HepG2 (cell line): ENCODE results near the gene SNRPD2. TPM values are rescaled to one million over a fixed set of nuclear protein-coding genes. Genes with fewer than 3 reads are reported as not detected.

Source experiments
- ATAC-seq: fragments of 200-7000 bp; cut with Tn5 transposase; 3 replicates; pipeline ENCODE4 v1.9.1; 2020; ENCODE audit warnings: mild to moderate bottlenecking, moderate library complexity
- BruUV-seq: library from RNA; stranded (reverse); fragments of 400-500 nt; replicated peaks from 2 replicates; lab custom pipeline; 2021; lab: Mats Ljungman, UMichigan
- CTCF ChIA-PET: fragments of 300-600 bp; formaldehyde crosslinking; extraction: SDS; loops from one replicate; lab custom pipeline; 2021; ENCODE audit warnings: low total read pairs, inconsistent platforms, low intra/inter-chr PET ratio; lab: Yijun Ruan, JAX
- POLR2A ChIA-PET: fragments of 350-600 bp; sonication (Branson Sonifier 250); formaldehyde crosslinking; loops from one replicate; lab custom pipeline; 2020; ENCODE audit warnings: antibody characterized with exemption, inconsistent platforms; lab: Yijun Ruan, JAX
- DNase-seq: peaks from one replicate; pipeline ENCODE4 v3.0.0-alpha.2; 2015; ENCODE audit warnings: low spot score
- FAIRE-seq: peaks from 3 replicates; lab custom pipeline; 2011; peaks lifted over from hg19 to GRCh38; lab: Jason Lieb, UNC
- H2AFZ ChIP-seq: one replicate; pipeline ENCODE4 v1.6.1; 2011; ENCODE audit warnings: low read length, inconsistent platforms
- H3K27ac ChIP-seq: fragments of 300-600 bp; 3 replicates; pipeline ENCODE4 v1.8.0; 2011; ENCODE audit warnings: mixed run types, mild to moderate bottlenecking, mixed read lengths, low read length, inconsistent platforms; ENCODE audit not compliant: insufficient read depth; ENCODE audit errors: extremely low read length
- H3K27me3 ChIP-seq, 2 experiments: fragments of 200-600 bp in 1 of 2; 2 replicates in 1 of 2; 3 replicates in 1 of 2; pipeline versions ENCODE4 v1.6.0 to v1.8.0; 2011; ENCODE audit warnings: low read length in 2 of 2, mild to moderate bottlenecking in 2 of 2, moderate library complexity in 2 of 2, inconsistent platforms in 1 of 2; ENCODE audit not compliant: insufficient read depth in 2 of 2, control insufficient read depth in 1 of 2
- H3K36me3 ChIP-seq, 2 experiments: fragments of 200-600 bp in 1 of 2; replicated peaks in 1 of 2; 2 replicates in 1 of 2; 3 replicates in 1 of 2; pipeline versions ENCODE4 v1.5.1 to v1.8.0; 2011; ENCODE audit warnings: low read length in 2 of 2, inconsistent platforms in 1 of 2; ENCODE audit not compliant: insufficient read depth in 2 of 2, control insufficient read depth in 1 of 2
- H3K4me1 ChIP-seq: 2 replicates; pipeline ENCODE4 v1.5.1; 2012; ENCODE audit warnings: low read length, inconsistent platforms; ENCODE audit not compliant: insufficient read depth
- H3K4me2 ChIP-seq: 2 replicates; pipeline ENCODE4 v1.6.0; 2011; ENCODE audit warnings: low read depth, low read length, inconsistent platforms
- H3K4me3 ChIP-seq, 3 experiments: fragments of 200-600 bp in 1 of 3; sonication (generic), shearing (Covaris generic) in 1 of 3; replicated peaks in 1 of 3; 2 replicates each; pipeline ENCODE4 v1.5.1; 2011 to 2016; ENCODE audit warnings: low read length in 3 of 3, inconsistent platforms in 2 of 3, low read depth in 2 of 3, mild to moderate bottlenecking in 2 of 3, control low read depth in 1 of 3, mixed read lengths in 1 of 3; ENCODE audit not compliant: insufficient read depth in 1 of 3
- H3K79me2 ChIP-seq: one replicate; pipeline ENCODE4 v1.6.1; 2011; ENCODE audit warnings: low read length, inconsistent platforms; ENCODE audit not compliant: insufficient read depth
- H3K9ac ChIP-seq: 2 replicates; pipeline ENCODE4 v1.6.0; 2011; ENCODE audit warnings: mild to moderate bottlenecking, low read depth, low read length, inconsistent platforms; ENCODE audit not compliant: insufficient read depth
- H3K9me3 ChIP-seq: 2 replicates; pipeline ENCODE4 v1.5.1; 2012; ENCODE audit warnings: mild to moderate bottlenecking, low read length
- H4K20me1 ChIP-seq: 2 replicates; pipeline ENCODE4 v1.6.0; 2011; ENCODE audit warnings: inconsistent platforms, mild to moderate bottlenecking, low read length, moderate library complexity; ENCODE audit not compliant: insufficient read depth
- ARNTL ChIP-seq: sonication (generic); formaldehyde crosslinking; IDR thresholded peaks from 2 replicates; pipeline ENCODE4 v1.4.0; 2020; ENCODE audit warnings: mild to moderate bottlenecking, missing genetic modification reagents
- FOXA1 ChIP-seq, 2 experiments: fragments of 450-650 bp in 1 of 2; sonication (generic) in 1 of 2; formaldehyde crosslinking in 1 of 2; IDR thresholded peaks; 2 replicates each; pipeline versions ENCODE4 v1.4.0 to v1.6.1; 2016 to 2020; ENCODE audit warnings: missing genetic modification reagents in 1 of 2
- GZF1 ChIP-seq: sonication (generic); formaldehyde crosslinking; IDR thresholded peaks from 2 replicates; pipeline ENCODE4 v1.5.1; 2020; ENCODE audit warnings: mild to moderate bottlenecking, missing genetic modification reagents
- HHEX ChIP-seq: IDR thresholded peaks from 2 replicates; pipeline ENCODE4 v1.6.1; 2016; ENCODE audit warnings: control low read depth
- NCOA1 ChIP-seq: sonication (generic); formaldehyde crosslinking; IDR thresholded peaks from 2 replicates; pipeline ENCODE4 v1.9.0; 2021; ENCODE audit warnings: missing genetic modification reagents
- POLR2A ChIP-seq, 2 experiments: IDR thresholded peaks; 2 replicates each; pipeline ENCODE4 v1.6.1; 2011; ENCODE audit warnings: low read depth in 2 of 2, low read length in 2 of 2, mild to moderate bottlenecking in 1 of 2, moderate library complexity in 1 of 2; ENCODE audit not compliant: insufficient read depth in 1 of 2
- STAG1 ChIP-seq: sonication (generic); formaldehyde crosslinking; IDR thresholded peaks from 2 replicates; pipeline ENCODE4 v1.4.0; 2020; ENCODE audit warnings: missing genetic modification reagents
- YEATS2 ChIP-seq: sonication (generic); formaldehyde crosslinking; IDR thresholded peaks from 2 replicates; pipeline ENCODE4 v1.4.0; 2020; ENCODE audit warnings: missing genetic modification reagents, borderline replicate concordance
- ZNF563 ChIP-seq: sonication (generic); formaldehyde crosslinking; IDR thresholded peaks from 2 replicates; pipeline ENCODE4 v1.8.0; 2022; ENCODE audit warnings: mild to moderate bottlenecking, moderate library complexity, missing genetic modification reagents
- ZNF878 ChIP-seq: sonication (generic); formaldehyde crosslinking; IDR thresholded peaks from 2 replicates; pipeline ENCODE4 v1.8.1; 2023; ENCODE audit warnings: mild to moderate bottlenecking, missing genetic modification reagents, moderate library complexity
- WGBS: methylation state at CpG from one replicate; pipeline ENCODE4 v1.1.6; 2017; ENCODE audit warnings: low lambda C conversion rate; 5-methylcytosine and 5-hydroxymethylcytosine counted together
- in situ Hi-C: cut with HindIII; loops from 2 replicates; pipeline ENCODE4 v1.10.0; 2017; ENCODE audit warnings: low pct_unique_long_range_greater_than_20kb; ENCODE audit not compliant: extremely low pct_ligation_motif_present
- intact Hi-C: fragments of 100-400 bp; cut with micrococcal nuclease; formaldehyde crosslinking; loops from one replicate; pipeline ENCODE4 v1.10.0; 2022; ENCODE audit not compliant: unreplicated experiment
- polyA plus RNA-seq, 8 experiments: library from polyadenylated mRNA; depleted of rRNA in 3 of 8; stranded (reverse) in 7 of 8; unstranded in 1 of 8; fragments of >200 nt; fragmentation: Illumina TruSeq in 4 of 8; extraction: Trizol in 4 of 8; gene quantifications; 2 replicates each; pipeline versions ENCODE4 v1.2.1 to v1.2.3, GENCODE V29; 2011 to 2016; ENCODE audit warnings: low read depth in 4 of 8, missing spikeins in 1 of 8, mixed read lengths in 1 of 8; ENCODE audit not compliant: insufficient read depth in 1 of 8
- total RNA-seq, 5 experiments: library from RNA; depleted of rRNA; stranded (reverse); fragments of >200 nt; fragmentation: Illumina TruSeq; extraction: Trizol; gene quantifications; 2 replicates each; pipeline ENCODE4 v1.2.3, GENCODE V29; 2016; ENCODE audit warnings: low read depth in 1 of 5
- TF ChIP-seq, protein P1 (sequence below): sonication (generic); formaldehyde crosslinking; IDR thresholded peaks from 2 replicates; pipeline ENCODE4 v1.4.0; 2020; ENCODE audit warnings: missing genetic modification reagents
- TF ChIP-seq, protein P2 (sequence below): sonication (generic); formaldehyde crosslinking; IDR thresholded peaks from 2 replicates; pipeline ENCODE4 v1.4.0; 2020; ENCODE audit warnings: mild to moderate bottlenecking, low read depth, missing genetic modification reagents
- TF ChIP-seq, protein P3 (sequence below): sonication (generic); formaldehyde crosslinking; IDR thresholded peaks from 2 replicates; pipeline ENCODE4 v1.8.0; 2022; ENCODE audit warnings: mild to moderate bottlenecking, missing genetic modification reagents

SNRPD2 gene
- total and polyA plus RNA-seq, 2 of the 13 experiments (the other 11 are each of a cell fraction or from before 2014, with no cell fraction given), result 299 to 485 TPM

DNA sequence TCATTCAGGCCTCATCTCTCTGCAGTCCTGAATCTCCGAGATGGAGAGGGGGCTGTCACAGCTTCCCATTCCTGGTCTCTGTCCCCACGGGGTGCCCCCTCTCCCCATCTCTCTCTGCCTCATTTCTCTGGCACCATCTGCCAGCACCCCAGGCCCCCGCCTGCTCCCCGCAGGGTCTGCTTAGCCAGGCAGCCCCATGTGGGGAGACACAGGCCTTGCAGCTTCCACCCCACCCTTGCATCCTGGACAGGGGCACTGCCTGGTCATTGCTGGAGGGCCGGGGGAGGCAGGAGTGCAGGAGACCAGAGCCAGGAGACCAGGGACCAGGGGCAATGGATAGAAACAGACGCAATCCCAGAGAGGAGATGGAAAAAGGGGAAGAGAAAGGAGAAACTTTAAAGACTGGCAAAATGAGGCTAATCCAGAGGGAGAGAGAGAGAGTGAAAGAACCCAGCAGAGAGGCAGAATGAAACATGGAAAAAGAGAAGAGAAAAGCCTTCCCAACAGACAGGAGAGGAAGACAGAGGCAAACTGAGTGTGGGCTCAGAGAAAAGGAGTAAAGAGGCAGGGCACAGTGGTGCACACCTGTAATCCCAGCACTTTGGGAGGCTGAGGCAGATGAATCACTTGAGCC, 32.5 kb downstream of the SNRPD2 start:
- 13% methylated on average over 6 of the region's 6 CpGs for WGBS
- no peak overlapping the region for H3K4me2 ChIP-seq
- intact Hi-C loops (no loop called here), in situ Hi-C loops (no loop called here)
- TF ChIP-seq POLR2A (IDR thresholded peaks at IDR 0.05; ENCODE audit: insufficient read depth in 1 of 2, low read depth in 2 of 2, low read length in 2 of 2) (no peak), FOXA1 (IDR thresholded peaks at IDR 0.05) (no peak), FOXA1 (CRISPR knock-in tag; IDR thresholded peaks at IDR 0.05) (no peak), GZF1 (CRISPR knock-in tag) (no peak), ARNTL (CRISPR knock-in tag) (no peak), NCOA1 (no peak), STAG1 (CRISPR knock-in tag) (no peak), YEATS2 (CRISPR knock-in tag) (no peak), ZNF878 (no peak), ZNF563 (CRISPR knock-in tag) (no peak), HHEX (CRISPR knock-in tag) (no peak)
- TF ChIP-seq, protein P1, sequence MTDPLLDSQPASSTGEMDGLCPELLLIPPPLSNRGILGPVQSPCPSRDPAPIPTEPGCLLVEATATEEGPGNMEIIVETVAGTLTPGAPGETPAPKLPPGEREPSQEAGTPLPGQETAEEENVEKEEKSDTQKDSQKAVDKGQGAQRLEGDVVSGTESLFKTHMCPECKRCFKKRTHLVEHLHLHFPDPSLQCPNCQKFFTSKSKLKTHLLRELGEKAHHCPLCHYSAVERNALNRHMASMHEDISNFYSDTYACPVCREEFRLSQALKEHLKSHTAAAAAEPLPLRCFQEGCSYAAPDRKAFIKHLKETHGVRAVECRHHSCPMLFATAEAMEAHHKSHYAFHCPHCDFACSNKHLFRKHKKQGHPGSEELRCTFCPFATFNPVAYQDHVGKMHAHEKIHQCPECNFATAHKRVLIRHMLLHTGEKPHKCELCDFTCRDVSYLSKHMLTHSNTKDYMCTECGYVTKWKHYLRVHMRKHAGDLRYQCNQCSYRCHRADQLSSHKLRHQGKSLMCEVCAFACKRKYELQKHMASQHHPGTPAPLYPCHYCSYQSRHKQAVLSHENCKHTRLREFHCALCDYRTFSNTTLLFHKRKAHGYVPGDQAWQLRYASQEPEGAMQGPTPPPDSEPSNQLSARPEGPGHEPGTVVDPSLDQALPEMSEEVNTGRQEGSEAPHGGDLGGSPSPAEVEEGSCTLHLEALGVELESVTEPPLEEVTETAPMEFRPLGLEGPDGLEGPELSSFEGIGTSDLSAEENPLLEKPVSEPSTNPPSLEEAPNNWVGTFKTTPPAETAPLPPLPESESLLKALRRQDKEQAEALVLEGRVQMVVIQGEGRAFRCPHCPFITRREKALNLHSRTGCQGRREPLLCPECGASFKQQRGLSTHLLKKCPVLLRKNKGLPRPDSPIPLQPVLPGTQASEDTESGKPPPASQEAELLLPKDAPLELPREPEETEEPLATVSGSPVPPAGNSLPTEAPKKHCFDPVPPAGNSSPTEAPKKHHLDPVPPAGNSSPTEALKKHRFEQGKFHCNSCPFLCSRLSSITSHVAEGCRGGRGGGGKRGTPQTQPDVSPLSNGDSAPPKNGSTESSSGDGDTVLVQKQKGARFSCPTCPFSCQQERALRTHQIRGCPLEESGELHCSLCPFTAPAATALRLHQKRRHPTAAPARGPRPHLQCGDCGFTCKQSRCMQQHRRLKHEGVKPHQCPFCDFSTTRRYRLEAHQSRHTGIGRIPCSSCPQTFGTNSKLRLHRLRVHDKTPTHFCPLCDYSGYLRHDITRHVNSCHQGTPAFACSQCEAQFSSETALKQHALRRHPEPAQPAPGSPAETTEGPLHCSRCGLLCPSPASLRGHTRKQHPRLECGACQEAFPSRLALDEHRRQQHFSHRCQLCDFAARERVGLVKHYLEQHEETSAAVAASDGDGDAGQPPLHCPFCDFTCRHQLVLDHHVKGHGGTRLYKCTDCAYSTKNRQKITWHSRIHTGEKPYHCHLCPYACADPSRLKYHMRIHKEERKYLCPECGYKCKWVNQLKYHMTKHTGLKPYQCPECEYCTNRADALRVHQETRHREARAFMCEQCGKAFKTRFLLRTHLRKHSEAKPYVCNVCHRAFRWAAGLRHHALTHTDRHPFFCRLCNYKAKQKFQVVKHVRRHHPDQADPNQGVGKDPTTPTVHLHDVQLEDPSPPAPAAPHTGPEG (CRISPR knock-in tag), result no peak
- TF ChIP-seq, protein P2, sequence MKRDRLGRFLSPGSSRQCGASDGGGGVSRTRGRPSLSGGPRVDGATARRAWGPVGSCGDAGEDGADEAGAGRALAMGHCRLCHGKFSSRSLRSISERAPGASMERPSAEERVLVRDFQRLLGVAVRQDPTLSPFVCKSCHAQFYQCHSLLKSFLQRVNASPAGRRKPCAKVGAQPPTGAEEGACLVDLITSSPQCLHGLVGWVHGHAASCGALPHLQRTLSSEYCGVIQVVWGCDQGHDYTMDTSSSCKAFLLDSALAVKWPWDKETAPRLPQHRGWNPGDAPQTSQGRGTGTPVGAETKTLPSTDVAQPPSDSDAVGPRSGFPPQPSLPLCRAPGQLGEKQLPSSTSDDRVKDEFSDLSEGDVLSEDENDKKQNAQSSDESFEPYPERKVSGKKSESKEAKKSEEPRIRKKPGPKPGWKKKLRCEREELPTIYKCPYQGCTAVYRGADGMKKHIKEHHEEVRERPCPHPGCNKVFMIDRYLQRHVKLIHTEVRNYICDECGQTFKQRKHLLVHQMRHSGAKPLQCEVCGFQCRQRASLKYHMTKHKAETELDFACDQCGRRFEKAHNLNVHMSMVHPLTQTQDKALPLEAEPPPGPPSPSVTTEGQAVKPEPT (CRISPR knock-in tag), result no peak
- TF ChIP-seq, protein P3, sequence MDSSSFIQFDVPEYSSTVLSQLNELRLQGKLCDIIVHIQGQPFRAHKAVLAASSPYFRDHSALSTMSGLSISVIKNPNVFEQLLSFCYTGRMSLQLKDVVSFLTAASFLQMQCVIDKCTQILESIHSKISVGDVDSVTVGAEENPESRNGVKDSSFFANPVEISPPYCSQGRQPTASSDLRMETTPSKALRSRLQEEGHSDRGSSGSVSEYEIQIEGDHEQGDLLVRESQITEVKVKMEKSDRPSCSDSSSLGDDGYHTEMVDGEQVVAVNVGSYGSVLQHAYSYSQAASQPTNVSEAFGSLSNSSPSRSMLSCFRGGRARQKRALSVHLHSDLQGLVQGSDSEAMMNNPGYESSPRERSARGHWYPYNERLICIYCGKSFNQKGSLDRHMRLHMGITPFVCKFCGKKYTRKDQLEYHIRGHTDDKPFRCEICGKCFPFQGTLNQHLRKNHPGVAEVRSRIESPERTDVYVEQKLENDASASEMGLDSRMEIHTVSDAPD (CRISPR knock-in tag), result no peak
- no peak overlapping the region for H3K27ac ChIP-seq
- peaks cover 39% of the 10 kb centered on the region for H3K4me1 ChIP-seq
- no peak overlapping the region for H3K9ac ChIP-seq
- no TSS peak for BruUV-seq
- DNase-seq (no peak), ATAC-seq (peak; percentile 46), FAIRE-seq (no peak)
- H2AFZ ChIP-seq, result no peak overlapping the region
- H3K27me3 ChIP-seq, result peaks cover 0 to 2% of the 10 kb centered on the region in 2 experiments; a peak in 1 of 5 replicates
- no peaks in the 10 kb centered on the region for H3K9me3 ChIP-seq
- no peaks in the 10 kb centered on the region for H3K36me3 ChIP-seq
- no peak overlapping the region for H3K4me3 ChIP-seq
- POLR2A ChIA-PET, result no interaction called here
- no peaks in the 10 kb centered on the region for H4K20me1 ChIP-seq
- CTCF ChIA-PET, result no interaction called here
- H3K79me2 ChIP-seq, result no peaks in the 10 kb centered on the region
